ENCODE results near the gene DYNLRB1.
A peak's percentile ranks its signal among the peaks of the same experiment; 100 is the strongest.
"Not testable (repeated sequence)": the region's sequence is repeated elsewhere in the genome, so short reads cannot be mapped to it uniquely, and the experiment has no call there.

Gene DYNLRB1

GRCh38 chr20:34512266-34512954, 3.8 kb upstream of the DYNLRB1 start:
- DNase-seq (ENCODE audit: low read depth) = no peak

GRCh38 chr20:34512955-34513419, 3.2 kb upstream of the DYNLRB1 start:
- DNase-seq (ENCODE audit: low read depth) = no peak

- DNase-seq (ENCODE audit: low read depth) = not testable (repeated sequence)
Measured at GRCh38 chr20:34514034-34514433, 2.2 kb upstream of the DYNLRB1 start.

- no peak for DNase-seq (ENCODE audit: low read depth)
Measured at GRCh38 chr20:34514897-34515483, 1.2 kb upstream of the DYNLRB1 start.

- peak; percentile 77 for DNase-seq (ENCODE audit: low read depth)
Measured at GRCh38 chr20:34515484-34516246, 557 bp upstream of the DYNLRB1 start.

- no peak for DNase-seq (ENCODE audit: low read depth)
Measured at GRCh38 chr20:34517114-34517505, 888 bp downstream of the DYNLRB1 start.

GRCh38 chr20:34518863-34519262, 2.6 kb downstream of the DYNLRB1 start:
- DNase-seq (ENCODE audit: low read depth) = not testable (repeated sequence)

- not testable (repeated sequence) for DNase-seq (ENCODE audit: low read depth)
Measured at GRCh38 chr20:34519841-34520240, 3.6 kb downstream of the DYNLRB1 start.

- peak; percentile 80 for DNase-seq (ENCODE audit: low read depth)
Measured at GRCh38 chr20:34522969-34523871, 7.0 kb downstream of the DYNLRB1 start.

- no peak for DNase-seq (ENCODE audit: low read depth)
Measured at GRCh38 chr20:34524426-34524825, 8.2 kb downstream of the DYNLRB1 start.

GRCh38 chr20:34525342-34525708, 9.1 kb downstream of the DYNLRB1 start:
- no peak for DNase-seq (ENCODE audit: low read depth)

GRCh38 chr20:34525709-34526416, 9.6 kb downstream of the DYNLRB1 start:
- peak; percentile 100 for DNase-seq (ENCODE audit: low read depth)

- DNase-seq (ENCODE audit: low read depth) = peak; percentile 22
Measured at GRCh38 chr20:34526466-34526865, 10.2 kb downstream of the DYNLRB1 start.

GRCh38 chr20:34527016-34527415, 10.8 kb downstream of the DYNLRB1 start:
- no peak for DNase-seq (ENCODE audit: low read depth)

GRCh38 chr20:34528921-34529297, 12.7 kb downstream of the DYNLRB1 start:
- DNase-seq (ENCODE audit: low read depth) = no peak

- DNase-seq (ENCODE audit: low read depth) = no peak
Measured at GRCh38 chr20:34529742-34530141, 13.5 kb downstream of the DYNLRB1 start.

- DNase-seq (ENCODE audit: low read depth) = no peak
Measured at GRCh38 chr20:34530342-34530741, 14.1 kb downstream of the DYNLRB1 start.

- DNase-seq (ENCODE audit: low read depth) = no peak
Measured at GRCh38 chr20:34531608-34532265, 15.5 kb downstream of the DYNLRB1 start.

GRCh38 chr20:34532320-34532719, 16.1 kb downstream of the DYNLRB1 start:
- no peak for DNase-seq (ENCODE audit: low read depth)

- no peak for DNase-seq (ENCODE audit: low read depth)
Measured at GRCh38 chr20:34532756-34533155, 16.5 kb downstream of the DYNLRB1 start.
